NCI-H446 (cell line): ENCODE data around the gene FADS6.
"Not testable (repeated sequence)": the region's sequence is repeated elsewhere in the genome, so short reads cannot be mapped to it uniquely, and the experiment has no call there.

Experiments used
- DNase-seq, 2 experiments: peaks; one replicate each; lab custom pipeline; 2025; lab: John Stamatoyannopoulos, UW

Gene FADS6

DNA sequence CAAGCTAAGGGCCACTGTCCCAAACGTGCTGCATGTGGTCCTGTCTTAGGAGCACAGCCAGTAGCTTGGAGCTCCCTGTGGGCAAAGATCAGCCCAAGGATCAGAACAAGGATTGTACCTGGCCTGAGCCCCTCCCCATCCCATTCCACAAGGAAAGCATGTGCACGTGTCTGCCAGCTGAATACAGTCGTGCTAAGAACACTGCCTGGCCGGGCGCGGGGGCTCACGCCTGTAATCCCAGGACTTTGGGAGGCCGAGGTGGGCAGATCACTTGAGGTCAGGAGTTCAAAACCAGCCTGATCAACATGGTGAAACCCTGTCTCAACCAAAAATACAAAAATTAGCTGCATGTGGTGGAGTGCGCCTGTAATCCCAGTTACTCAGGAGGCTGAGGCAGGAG, 23.4 kb downstream of the FADS6 start:
- DNase-seq = not testable (repeated sequence)

DNA sequence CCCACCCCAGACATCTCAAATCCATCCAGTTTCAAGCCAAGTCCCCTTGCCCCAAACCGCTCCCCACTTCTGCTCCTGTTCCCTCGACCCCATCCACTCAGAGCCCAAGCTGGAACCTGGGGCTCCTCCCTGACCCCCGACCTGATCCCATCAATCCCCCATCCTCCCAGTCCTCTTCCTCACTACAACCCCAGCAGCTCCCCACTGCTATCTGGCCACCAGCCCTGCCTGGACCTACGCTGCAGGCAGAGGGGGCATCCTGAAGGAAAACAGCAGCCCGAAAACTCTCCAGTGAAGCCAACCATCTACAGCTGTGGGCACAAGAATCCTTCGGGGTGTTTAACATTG, 24.6 kb downstream of the FADS6 start:
- DNase-seq = no peak

DNA sequence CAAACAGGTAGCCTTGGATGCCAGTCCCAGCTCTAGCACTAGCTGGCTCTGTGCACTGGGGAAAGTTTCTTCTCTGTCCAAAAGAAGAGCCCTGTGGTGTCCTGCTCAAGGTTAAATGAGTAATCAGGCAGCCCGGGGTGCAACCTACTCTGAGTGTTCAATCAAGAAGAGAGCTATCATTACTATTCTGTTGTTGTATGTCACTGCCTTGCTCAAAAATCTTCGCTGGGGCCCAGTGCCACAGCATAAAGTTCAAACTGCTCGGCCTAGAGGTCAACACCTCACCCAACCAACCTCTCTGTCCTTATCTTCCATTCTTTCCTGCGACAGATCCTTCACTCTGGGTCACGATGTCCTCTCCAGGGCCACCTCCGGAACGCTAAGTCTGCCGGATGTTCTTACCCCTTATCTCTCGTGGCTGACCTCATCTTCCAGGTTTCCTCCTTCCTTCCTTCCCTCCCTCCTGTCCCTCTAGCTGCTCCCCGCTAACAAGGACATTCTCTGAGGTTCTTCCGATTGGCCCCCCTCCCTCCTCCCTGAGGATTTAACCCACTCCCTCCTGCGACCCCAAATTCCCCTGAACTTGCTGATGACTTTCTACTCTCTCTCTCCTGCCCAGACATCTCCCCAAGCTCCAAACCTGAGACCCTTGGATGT, 25.1 kb downstream of the FADS6 start:
- DNase-seq = no peak

DNA sequence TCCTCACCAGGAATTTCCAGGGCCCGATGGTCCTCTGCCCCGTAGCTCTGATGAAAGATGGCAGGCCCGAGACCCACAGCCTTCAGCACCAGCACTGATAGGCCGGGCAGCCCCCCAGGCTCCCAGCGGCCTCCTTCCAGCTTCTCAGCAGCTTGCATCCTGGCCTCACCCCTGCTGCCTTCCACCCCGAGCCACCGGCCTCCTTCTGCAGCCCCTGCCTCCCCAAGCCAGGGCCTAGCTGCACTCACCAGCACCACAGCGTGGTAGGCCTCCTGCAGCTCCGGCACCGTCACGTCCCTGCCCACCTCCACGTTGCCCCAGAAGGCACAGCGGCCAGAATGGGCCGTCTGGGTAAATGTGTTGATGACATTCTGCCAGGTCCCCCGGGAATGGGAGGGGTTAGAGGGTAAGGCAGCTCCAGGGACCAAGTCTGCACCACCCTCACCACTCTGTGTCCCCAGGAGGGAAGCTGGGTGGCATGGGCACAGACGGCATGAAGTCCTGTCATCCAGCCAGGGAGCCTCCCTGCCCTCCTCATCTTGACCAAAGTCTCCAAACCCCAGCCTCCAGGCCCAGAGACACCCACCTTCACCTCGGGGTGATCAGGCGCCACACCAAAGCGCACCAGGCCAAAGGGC, 27.1 kb downstream of the FADS6 start:
- no peak for DNase-seq

GRCh38 chr17:74865504-74866197, 27.8 kb downstream of the FADS6 start:
- DNase-seq = no peak

DNA sequence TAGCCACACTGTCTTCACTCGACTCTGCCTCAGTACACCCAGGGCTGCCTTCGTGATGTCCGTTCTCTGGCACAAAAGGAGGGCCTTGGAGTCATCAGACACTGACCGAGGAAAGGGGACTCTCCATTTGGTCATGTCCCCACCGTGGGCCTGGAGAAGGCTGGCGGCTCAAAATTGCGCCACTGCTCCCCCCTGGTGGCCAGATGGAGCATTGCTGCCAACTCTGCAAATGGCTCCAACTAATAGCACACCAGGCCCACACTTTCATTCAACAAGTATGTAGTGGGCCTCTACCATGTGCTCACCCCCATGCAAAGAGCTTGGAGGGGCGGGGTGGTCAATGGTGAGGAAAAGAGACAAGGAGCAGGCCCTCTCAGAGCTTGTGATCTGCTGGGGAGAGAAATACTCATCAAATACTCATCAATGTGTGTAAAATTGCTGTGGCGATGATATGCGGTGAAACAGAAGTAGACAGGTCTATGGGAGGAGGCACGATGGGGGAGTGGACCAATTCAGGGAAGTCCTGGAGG, 28.5 kb downstream of the FADS6 start:
- peak; percentile 69 to 86 for DNase-seq

- no peak for DNase-seq
These were observed 29.1 kb downstream of the FADS6 start for GRCh38 chr17:74864297-74864865.

DNA sequence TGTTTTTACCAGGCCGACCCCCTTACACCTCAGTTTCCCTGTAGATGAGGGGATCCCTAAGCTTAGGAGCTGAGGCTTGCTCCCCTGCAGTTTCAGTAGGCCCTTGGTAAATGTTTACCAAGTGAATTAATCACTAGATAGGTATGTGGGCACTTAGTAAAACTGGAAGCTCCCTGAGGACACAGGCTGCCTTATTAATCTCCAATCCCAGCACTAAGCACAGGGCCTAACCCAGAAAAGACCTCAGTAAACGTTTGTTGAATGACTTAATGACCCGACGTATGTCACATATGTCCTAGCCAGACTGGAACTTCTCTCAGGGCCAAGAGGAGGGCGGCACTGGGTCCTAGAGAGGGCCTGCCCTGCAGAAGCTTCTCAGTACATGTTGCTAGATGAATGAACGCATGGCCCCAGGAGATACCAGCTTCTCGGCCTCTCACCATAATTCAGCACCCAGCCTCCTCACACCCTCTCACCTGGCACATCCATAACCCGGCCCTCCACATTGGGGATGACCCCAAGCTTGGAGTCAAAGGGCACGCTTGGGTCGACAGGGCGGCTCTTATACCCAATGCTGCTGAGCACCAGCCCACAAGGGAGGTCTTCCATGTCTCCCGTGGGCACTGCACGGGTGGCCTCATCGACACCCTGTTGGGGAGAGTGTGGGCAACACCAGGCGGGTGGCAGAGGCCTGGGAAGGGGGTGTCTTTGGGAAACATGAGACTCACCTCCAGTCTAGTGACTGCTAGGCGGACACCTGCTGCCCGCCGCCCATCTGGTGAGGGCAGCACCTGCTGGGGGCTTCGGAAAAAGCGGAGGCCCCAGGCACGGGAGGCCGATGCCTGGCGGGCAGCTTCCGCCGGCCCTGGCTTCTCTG, 29.8 kb downstream of the FADS6 start:
- no peak for DNase-seq

DNA sequence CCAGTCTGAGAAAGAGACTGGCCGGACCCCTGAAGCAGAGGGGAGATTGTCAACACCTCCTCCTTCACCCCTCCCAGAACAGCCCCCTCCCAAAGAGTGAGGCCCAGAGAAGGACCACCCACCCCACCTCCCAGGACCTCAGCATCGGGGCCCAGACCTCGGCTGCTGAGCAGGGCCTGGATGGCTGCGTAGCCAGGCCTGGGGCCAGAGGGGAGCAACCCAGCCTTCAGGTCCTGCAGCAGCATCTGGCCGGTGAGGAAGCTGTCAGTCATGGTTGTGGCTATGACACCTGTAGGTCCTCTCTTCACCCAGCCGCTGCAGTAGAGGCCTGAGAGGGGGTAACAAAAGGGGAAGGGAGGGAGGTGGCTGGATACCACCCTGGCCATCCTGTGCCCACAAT, 30.5 kb downstream of the FADS6 start:
- DNase-seq = no peak

DNA sequence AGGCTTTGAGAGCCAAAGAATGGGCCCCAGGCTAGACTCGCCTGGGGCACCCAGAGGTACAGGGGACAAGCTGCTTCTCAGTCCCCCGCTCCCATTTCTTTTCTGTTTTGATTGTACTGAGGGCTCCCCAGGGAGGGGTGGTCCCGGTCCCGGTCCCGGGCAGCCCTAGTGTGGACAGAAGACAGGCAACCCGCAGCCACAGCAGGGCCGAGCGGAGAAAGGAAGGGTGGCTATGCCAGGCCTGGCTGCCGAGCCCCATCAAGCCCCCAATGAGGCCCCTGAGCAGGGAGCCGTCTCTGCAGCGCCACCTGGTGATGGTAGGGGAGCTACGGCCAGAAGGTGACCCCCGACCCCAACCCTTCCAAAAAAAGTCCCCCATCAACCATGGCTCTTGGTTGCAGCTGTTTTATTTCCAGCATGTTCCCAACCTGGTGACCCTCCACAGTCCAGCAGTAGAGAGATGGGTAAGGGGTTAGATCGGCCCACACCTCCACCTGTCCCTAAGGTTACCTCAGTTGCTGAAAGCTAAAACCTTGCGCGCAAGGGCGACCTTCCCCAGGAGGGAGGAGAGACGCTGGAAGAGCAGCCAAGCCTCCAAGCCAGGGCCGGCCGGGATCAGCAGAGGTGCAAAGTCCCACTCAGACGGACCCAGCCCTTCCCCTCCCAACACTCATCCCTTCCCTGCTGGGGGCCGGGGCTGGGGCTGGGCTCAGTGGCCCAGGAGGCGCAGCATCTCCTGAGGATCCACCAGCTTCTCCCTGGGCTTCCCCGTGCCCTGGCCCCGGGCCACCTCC, 31.1 kb downstream of the FADS6 start:
- peak in 1 of 2 experiments; percentile 72 for DNase-seq

DNA sequence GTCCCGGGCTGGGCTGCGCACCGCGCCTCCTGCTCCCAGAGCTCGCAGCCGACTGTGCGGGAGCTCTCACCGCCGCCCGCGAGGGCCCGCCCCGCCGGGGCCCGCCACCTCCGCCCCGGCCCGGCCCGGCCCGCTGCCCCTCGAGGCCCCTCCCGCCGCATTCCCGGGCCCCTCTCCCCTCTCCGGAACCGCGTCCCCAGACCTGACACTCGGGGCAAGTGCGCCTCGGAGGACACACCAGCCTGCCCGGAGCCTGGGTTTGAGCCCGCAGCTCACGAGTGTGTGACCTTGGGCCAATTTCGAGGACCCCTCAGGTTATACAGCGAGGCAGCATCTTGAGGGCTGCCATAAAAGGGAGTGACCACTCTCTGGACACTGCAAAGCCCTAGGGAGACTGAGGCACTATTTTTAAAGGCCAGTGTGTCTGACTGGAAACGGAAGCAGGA, 31.7 kb downstream of the FADS6 start:
- DNase-seq = no peak

GRCh38 chr17:74860872-74861661, 32.4 kb downstream of the FADS6 start:
- DNase-seq = no peak

- DNase-seq = no peak
These were observed 33.1 kb downstream of the FADS6 start for GRCh38 chr17:74860229-74860871.

- no peak for DNase-seq
These were observed 33.8 kb downstream of the FADS6 start, which contains the start of gene GRIN2C for GRCh38 chr17:74859459-74860228. Gene GRIN2C (minus strand): TSS chr17:74859885. CDS start chr17:74855092, 4,793 bp downstream.

DNA sequence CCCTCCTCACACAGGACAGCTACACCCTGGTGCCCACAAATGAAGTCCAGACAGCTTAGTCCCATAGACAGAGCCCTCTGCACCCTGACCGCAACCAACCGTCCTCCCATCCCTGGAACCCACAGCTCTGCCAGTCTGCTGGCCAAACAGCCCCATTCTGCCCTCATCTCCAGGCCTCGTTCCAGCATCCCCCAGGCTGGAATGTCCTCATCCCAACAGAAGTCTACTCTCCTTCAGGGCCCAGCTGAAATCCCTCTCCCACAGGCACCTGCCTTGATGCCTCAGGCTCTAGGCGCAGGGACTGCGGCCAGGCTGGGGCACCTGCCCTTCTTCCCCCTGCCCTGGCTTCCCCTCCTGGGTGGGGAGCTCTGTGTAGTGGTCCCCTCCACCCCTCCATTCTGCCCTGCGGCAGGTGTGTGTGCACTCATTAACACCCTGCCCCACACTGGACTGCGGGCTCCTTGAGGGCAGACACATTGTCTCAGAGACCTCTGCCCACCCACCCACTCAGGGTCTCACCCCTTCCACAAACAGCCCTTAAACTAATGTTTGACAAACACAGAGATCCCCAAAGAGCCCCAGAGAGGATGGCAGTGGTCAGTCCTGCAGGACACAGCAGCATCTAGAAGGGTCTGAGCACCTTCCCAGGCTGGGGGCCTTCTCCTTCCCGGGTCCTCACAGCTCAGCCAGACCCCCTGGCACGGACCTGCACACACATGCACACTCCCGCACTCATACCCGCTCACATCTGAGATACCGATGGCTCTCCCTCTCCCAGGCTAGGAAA, 34.6 kb downstream of the FADS6 start:
- DNase-seq = no peak

- peak in 1 of 2 experiments; percentile 75 for DNase-seq
These were observed 36.2 kb downstream of the FADS6 start for GRCh38 chr17:74857191-74857590.

GRCh38 chr17:74856112-74856511, 37.3 kb downstream of the FADS6 start:
- peak; percentile 79 to 92 for DNase-seq

GRCh38 chr17:74855323-74855722, 38.1 kb downstream of the FADS6 start:
- DNase-seq = no peak
